Occipital lobe (tissue), 2 donors: ENCODE measurements around the gene PAQR4. TPM values are rescaled to one million over a fixed set of nuclear protein-coding genes. Genes with fewer than 3 reads are reported as not detected.

Source experiments
- DNase-seq: peaks from one replicate; lab custom pipeline; 2025; lab: John Stamatoyannopoulos, UW
- total RNA-seq: library from RNA; depleted of rRNA; stranded (reverse); fragments of >200 nt; gene quantifications from one replicate; pipeline ENCODE4 v1.2.3, GENCODE V29; 2014

PAQR4 gene
- total RNA-seq, 1 donor from 2014 or later: 19.7 TPM

- DNase-seq: no peak
These were observed 35.7 kb downstream of the PAQR4 start for GRCh38 chr16:3004781-3005284.

GRCh38 chr16:3007059-3007956 is 38.2 kb downstream of the PAQR4 start:
- DNase-seq: no peak

- DNase-seq: no peak
These were observed 39.0 kb downstream of the PAQR4 start for GRCh38 chr16:3007957-3008689.

GRCh38 chr16:3008690-3009037 is 39.5 kb downstream of the PAQR4 start:
- no peak for DNase-seq

GRCh38 chr16:3009568-3010390 is 40.6 kb downstream of the PAQR4 start:
- no peak for DNase-seq

- no peak for DNase-seq
These were observed 41.4 kb downstream of the PAQR4 start for GRCh38 chr16:3010510-3010909.

- DNase-seq: no peak
These were observed 43.1 kb downstream of the PAQR4 start for GRCh38 chr16:3012246-3012645.

- no peak for DNase-seq
These were observed 43.8 kb downstream of the PAQR4 start, which contains the start of gene CLDN9 for GRCh38 chr16:3012828-3013420. Gene CLDN9, plus strand, starts transcription at chr16:3012923. Its CDS starts 440 bp downstream, at chr16:3013363.

GRCh38 chr16:3013491-3013951 is 44.4 kb downstream of the PAQR4 start:
- no peak for DNase-seq

- no peak for DNase-seq
These were observed 45.0 kb downstream of the PAQR4 start for GRCh38 chr16:3013998-3014690.

- DNase-seq: no peak
These were observed 45.8 kb downstream of the PAQR4 start for GRCh38 chr16:3014971-3015370.

GRCh38 chr16:3015865-3016521 is 46.8 kb downstream of the PAQR4 start:
- no peak for DNase-seq

- DNase-seq: no peak
These were observed 48.2 kb downstream of the PAQR4 start for GRCh38 chr16:3017344-3017743.

- no peak for DNase-seq
These were observed 48.8 kb downstream of the PAQR4 start, which contains the start of gene CLDN6 for GRCh38 chr16:3017794-3018506. Gene CLDN6, minus strand, starts transcription at chr16:3018183. Its CDS starts 2,162 bp downstream, at chr16:3016021.

GRCh38 chr16:3019594-3020246 is 50.6 kb downstream of the PAQR4 start:
- DNase-seq: no peak

- no peak for DNase-seq
These were observed 51.1 kb downstream of the PAQR4 start, which contains the start of gene TNFRSF12A for GRCh38 chr16:3020247-3020603. Gene TNFRSF12A, plus strand, starts transcription at chr16:3020368. Its CDS starts 30 bp downstream, at chr16:3020398.

- DNase-seq: peak; percentile 38
These were observed 51.7 kb downstream of the PAQR4 start for GRCh38 chr16:3020604-3021448.
